Endothelial cell of umbilical vein (primary cell): ENCODE results near the gene ZSWIM6. TPM values are rescaled to one million over a fixed set of nuclear protein-coding genes. Genes with fewer than 3 reads are reported as not detected.

Experiments used
- BruUV-seq: library from RNA; stranded (reverse); fragments of 400-500 nt; replicated peaks from 2 replicates; lab custom pipeline; 2021; lab: Mats Ljungman, UMichigan
- CTCF ChIA-PET: fragments of 300-600, 350-600 bp; sonication (Branson Sonifier 250); formaldehyde crosslinking; loops from one replicate; lab custom pipeline; 2021; ENCODE audit warnings: antibody characterized with exemption, inconsistent platforms; lab: Charles Lee
- POLR2A ChIA-PET: fragments of 300-600, 350-600 bp; sonication (Branson Sonifier 250); formaldehyde crosslinking; loops from one replicate; lab custom pipeline; 2021; ENCODE audit warnings: antibody characterized with exemption, inconsistent platforms; lab: Charles Lee
- DNase-seq: peaks from one replicate; pipeline ENCODE4 v3.0.0-alpha.2; 2011; ENCODE audit warnings: low read depth, low spot score
- FAIRE-seq: peaks from 2 replicates; lab custom pipeline; 2011; peaks lifted over from hg19 to GRCh38; lab: Jason Lieb, UNC
- H2AFZ ChIP-seq: 2 replicates; pipeline ENCODE4 v1.6.0; 2012; ENCODE audit warnings: low read depth, low read length, control low read depth, inconsistent platforms
- H3K27ac ChIP-seq: 2 replicates; pipeline ENCODE4 v1.5.1; 2011; ENCODE audit warnings: low read depth, mild to moderate bottlenecking, control low read depth, low read length, moderate library complexity; ENCODE audit not compliant: insufficient read depth
- H3K27me3 ChIP-seq, 2 experiments: 2 replicates each; pipeline versions ENCODE4 v1.6.0 to v1.6.1; 2011; ENCODE audit warnings: low read length in 2 of 2, mixed read lengths in 1 of 2; ENCODE audit not compliant: control insufficient read depth in 2 of 2, insufficient read depth in 2 of 2
- H3K36me3 ChIP-seq, 2 experiments: 2 replicates in 1 of 2; 3 replicates in 1 of 2; pipeline ENCODE4 v1.5.1; 2011; ENCODE audit warnings: low read length in 2 of 2, mild to moderate bottlenecking in 1 of 2, moderate library complexity in 1 of 2; ENCODE audit not compliant: control insufficient read depth in 2 of 2, insufficient read depth in 2 of 2; ENCODE audit errors: extremely low read depth in 1 of 2
- H3K4me1 ChIP-seq: 3 replicates; pipeline ENCODE4 v1.5.1; 2011; ENCODE audit warnings: mild to moderate bottlenecking, low read length; ENCODE audit not compliant: control insufficient read depth, insufficient read depth; ENCODE audit errors: extremely low read depth
- H3K4me2 ChIP-seq: 2 replicates; pipeline ENCODE4 v1.6.1; 2011; ENCODE audit warnings: low read length, control low read depth, mixed read lengths; ENCODE audit not compliant: insufficient read depth
- H3K4me3 ChIP-seq, 3 experiments: fragments of 200-600 bp in 1 of 3; sonication (generic), shearing (Covaris generic) in 1 of 3; replicated peaks in 1 of 3; 2 replicates each; pipeline ENCODE4 v1.5.1; 2011 to 2016; ENCODE audit warnings: control low read depth in 3 of 3, low read length in 3 of 3, mild to moderate bottlenecking in 2 of 3, inconsistent platforms in 1 of 3, low read depth in 1 of 3, moderate library complexity in 1 of 3; ENCODE audit not compliant: insufficient read depth in 1 of 3
- H3K79me2 ChIP-seq: 2 replicates; pipeline ENCODE4 v1.6.0; 2012; ENCODE audit warnings: low read length, inconsistent platforms; ENCODE audit not compliant: control insufficient read depth, insufficient read depth
- H3K9ac ChIP-seq: replicated peaks from 2 replicates; pipeline ENCODE3; 2011; ENCODE audit warnings: low read length, control low read depth; ENCODE audit not compliant: insufficient read depth; ENCODE audit errors: extremely low read depth
- H3K9me1 ChIP-seq: replicated peaks from 3 replicates; pipeline ENCODE4 v1.6.0; 2011; ENCODE audit warnings: mild to moderate bottlenecking, low read length; ENCODE audit not compliant: control insufficient read depth, insufficient read depth; ENCODE audit errors: extremely low read depth
- H3K9me3 ChIP-seq: replicated peaks from 2 replicates; pipeline ENCODE4 v1.5.1; 2012; ENCODE audit warnings: low read length, inconsistent platforms; ENCODE audit not compliant: control insufficient read depth, insufficient read depth
- H4K20me1 ChIP-seq: replicated peaks from 2 replicates; pipeline ENCODE3; 2011; ENCODE audit warnings: mild to moderate bottlenecking, low read length; ENCODE audit not compliant: control insufficient read depth, insufficient read depth; ENCODE audit errors: extremely low read depth
- CTCF ChIP-seq, 2 donors: IDR thresholded peaks; 1 replicate in 1 of 2; 2 replicates in 1 of 2; pipeline ENCODE4 v1.5.1; 2011; ENCODE audit warnings: low read length in 2 of 2, mild to moderate bottlenecking in 2 of 2, moderate library complexity in 2 of 2, control low read depth in 1 of 2, inconsistent platforms in 1 of 2, low read depth in 1 of 2; ENCODE audit not compliant: insufficient read depth in 1 of 2; ENCODE audit errors: extremely low read depth in 1 of 2
- EZH2 ChIP-seq: IDR thresholded peaks from 2 replicates; pipeline ENCODE4 v1.6.1; 2012; ENCODE audit warnings: borderline replicate concordance, low read depth, mild to moderate bottlenecking, moderate library complexity, low read length, inconsistent platforms; ENCODE audit not compliant: severe bottlenecking
- FOS ChIP-seq: IDR thresholded peaks from 2 replicates; pipeline ENCODE4 v1.6.1; 2011; ENCODE audit warnings: mild to moderate bottlenecking, low read length, moderate library complexity, borderline replicate concordance; ENCODE audit not compliant: insufficient read depth
- GATA2 ChIP-seq: IDR thresholded peaks from 2 replicates; pipeline ENCODE4 v1.7.0; 2011; ENCODE audit warnings: low read depth, mild to moderate bottlenecking, moderate library complexity, mixed read lengths, low read length; ENCODE audit not compliant: insufficient read length, insufficient read depth
- JUN ChIP-seq: IDR thresholded peaks from 2 replicates; pipeline ENCODE4 v1.6.1; 2011; ENCODE audit warnings: borderline replicate concordance, low read depth; ENCODE audit not compliant: insufficient read length, insufficient read depth
- MAX ChIP-seq: IDR thresholded peaks from 2 replicates; pipeline ENCODE4 v1.6.1; 2011; ENCODE audit not compliant: insufficient read depth, insufficient read length
- MYC ChIP-seq: IDR thresholded peaks from one replicate; pipeline ENCODE4 v1.6.1; 2011; ENCODE audit warnings: mild to moderate bottlenecking, low read depth, low read length
- POLR2A ChIP-seq: IDR thresholded peaks from 2 replicates; pipeline ENCODE4 v1.6.1; 2012; ENCODE audit warnings: low read depth, mild to moderate bottlenecking, control low read depth, low read length
- POLR2AphosphoS5 ChIP-seq: IDR thresholded peaks from 2 replicates; pipeline ENCODE4 v1.6.1; 2012; ENCODE audit warnings: low read depth, mild to moderate bottlenecking, control low read depth, low read length, moderate library complexity; ENCODE audit not compliant: insufficient read depth
- dilution Hi-C: fragments of 300-500 bp; cut with MboI; formaldehyde crosslinking; loops from one replicate; pipeline ENCODE4 v1.15.0; 2019; ENCODE audit warnings: low sequenced_read_pairs; ENCODE audit not compliant: extremely low pct_ligation_motif_present
- intact Hi-C: fragments of 100-400 bp; cut with micrococcal nuclease; formaldehyde crosslinking; loops from one replicate; pipeline ENCODE4 v1.10.0; 2022
- polyA plus RNA-seq, 4 experiments: library from polyadenylated mRNA; depleted of rRNA in 3 of 4; stranded (reverse) in 3 of 4; unstranded in 1 of 4; fragments of >200 nt; gene quantifications; 2 replicates each; pipeline versions ENCODE4 v1.2.1 to v1.2.3, GENCODE V29; 2011 to 2012; ENCODE audit warnings: missing spikeins in 1 of 4
- total RNA-seq: library from RNA; stranded (reverse); gene quantifications from 2 replicates; pipeline ENCODE4 v1.2.3, GENCODE V29; 2021

The ZSWIM6 gene
- total and polyA plus RNA-seq, 2 donors (not counting 3 experiments of a cell fraction or from before 2014, with no cell fraction given) = 14.9 to 25.3 TPM

DNA sequence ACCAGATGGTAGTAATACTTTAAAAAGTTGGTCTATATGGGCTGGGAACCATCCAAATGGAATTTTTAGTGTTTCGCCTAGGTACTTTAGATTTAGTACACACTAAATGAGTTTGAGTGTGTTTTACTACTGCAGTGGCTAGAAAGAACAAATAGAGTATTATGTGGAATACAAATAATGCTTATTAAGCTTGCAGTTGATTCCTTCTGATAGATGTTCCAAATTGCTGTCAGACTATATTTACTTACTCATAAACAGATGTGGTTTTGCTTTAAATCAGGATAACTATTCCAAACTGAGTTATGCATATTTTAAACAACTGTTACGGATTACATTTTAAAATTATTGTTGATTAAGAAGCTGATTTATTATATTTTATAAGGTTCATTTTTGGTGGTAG is 103.3 kb downstream of the ZSWIM6 start:
- H3K9me3 ChIP-seq = no peaks in the 10 kb centered on the region
- no peak overlapping the region for H3K4me3 ChIP-seq
- H3K4me1 ChIP-seq = peaks cover 7% of the 10 kb centered on the region
- no peak overlapping the region for H2AFZ ChIP-seq
- peaks cover 89% of the 10 kb centered on the region for H3K79me2 ChIP-seq
- ChIA-PET POLR2A (interaction anchor here (0.7 kb wide), 1 partner anchor 123 kb away, joined by 4 read pairs; no protein-coding TSS in a partner anchor), CTCF (interaction anchor here (0.9 to 1.0 kb wide), 2 partner anchors 16 to 17 kb away, joined by 3 read pairs; no protein-coding TSS in a partner anchor)
- no peak overlapping the region for H3K27ac ChIP-seq
- no peak overlapping the region for H3K9ac ChIP-seq
- no peaks in the 10 kb centered on the region for H3K9me1 ChIP-seq
- DNase-seq = no peak
- H4K20me1 ChIP-seq = peaks cover 9% of the 10 kb centered on the region
- BruUV-seq = no TSS peak
- no peaks in the 10 kb centered on the region for H3K27me3 ChIP-seq
- dilution Hi-C loops (no loop called here), intact Hi-C loops (no loop called here)
- no peaks in the 10 kb centered on the region for H3K36me3 ChIP-seq
- no peak for TF ChIP-seq POLR2A
- TF ChIP-seq GATA2 = no peak
- no peak for TF ChIP-seq MYC
- TF ChIP-seq POLR2AphosphoS5 = no peak
- no peak for TF ChIP-seq CTCF (IDR thresholded peaks at IDR 0.05; ENCODE audit: extremely low read depth in 1 of 2, insufficient read depth in 1 of 2, low read depth in 1 of 2, low read length in 2 of 2)
- TF ChIP-seq JUN = no peak
- TF ChIP-seq FOS = no peak
- no peak for TF ChIP-seq EZH2
- no peak for TF ChIP-seq MAX
- H3K4me2 ChIP-seq = no peak overlapping the region
- no peak for FAIRE-seq
